Stomach smooth muscle (tissue), 2 donors: Measurements from ENCODE around the gene PAX9.
"Not testable (repeated sequence)": the region's sequence is repeated elsewhere in the genome, so short reads cannot be mapped to it uniquely, and the experiment has no call there.

ENCODE experiments used
- H3K27ac ChIP-seq: one replicate; pipeline ENCODE4 v1.7.0; 2013; ENCODE audit warnings: mild to moderate bottlenecking, low read length, inconsistent platforms
- H3K27me3 ChIP-seq, 2 donors: one replicate each; pipeline ENCODE4 v1.7.0; 2013; ENCODE audit warnings: low read length in 2 of 2; ENCODE audit not compliant: insufficient read depth in 2 of 2, control insufficient read depth in 1 of 2
- H3K36me3 ChIP-seq, 2 donors: one replicate each; pipeline ENCODE4 v1.7.0; 2013; ENCODE audit warnings: low read length in 2 of 2; ENCODE audit not compliant: control insufficient read depth in 2 of 2, insufficient read depth in 2 of 2
- H3K4me1 ChIP-seq: one replicate; pipeline ENCODE4 v1.7.0; 2013; ENCODE audit warnings: low read length; ENCODE audit not compliant: control insufficient read depth, insufficient read depth
- H3K4me3 ChIP-seq, 2 donors: one replicate each; pipeline ENCODE4 v1.7.0; 2013; ENCODE audit warnings: low read length in 2 of 2
- H3K9ac ChIP-seq, 2 donors: one replicate each; pipeline ENCODE4 v1.7.0; 2013; ENCODE audit warnings: low read length in 2 of 2, mild to moderate bottlenecking in 1 of 2
- H3K9me3 ChIP-seq, 2 donors: one replicate each; pipeline ENCODE4 v1.7.0; 2013; ENCODE audit warnings: low read length in 2 of 2; ENCODE audit not compliant: control insufficient read depth in 2 of 2
- donor health status: healthy.
- donor health status: Pancreatic carcinoma.

The PAX9 gene

DNA sequence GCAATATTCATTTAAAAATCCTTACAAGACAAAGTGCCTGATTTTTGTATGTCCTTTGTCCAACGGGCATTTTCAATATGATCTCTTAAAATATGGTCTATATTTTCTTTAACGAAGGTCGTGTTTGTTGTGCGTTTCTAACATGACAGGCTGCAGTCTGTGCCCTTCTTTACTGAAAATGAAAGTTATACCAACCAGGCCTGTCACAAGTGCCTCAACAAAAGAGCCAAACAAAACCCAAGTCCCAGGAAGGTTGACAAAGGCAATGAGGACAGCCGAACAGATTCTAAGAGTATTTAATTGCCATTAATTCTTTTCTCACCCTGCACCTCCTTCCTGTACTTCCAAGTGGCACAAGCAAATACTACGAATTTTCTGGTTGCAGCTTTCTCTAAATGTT, 13.9 kb downstream of the PAX9 start:
- H3K36me3 ChIP-seq = no peaks in the 10 kb centered on the region
- H3K27ac ChIP-seq = no peak overlapping the region
- H3K27me3 ChIP-seq = peaks cover 0 to 16% of the 10 kb centered on the region in 2 donors
- H3K9ac ChIP-seq = no peak overlapping the region
- no peaks in the 10 kb centered on the region for H3K4me1 ChIP-seq
- H3K9me3 ChIP-seq = no peaks in the 10 kb centered on the region
- H3K4me3 ChIP-seq = no peak overlapping the region

DNA sequence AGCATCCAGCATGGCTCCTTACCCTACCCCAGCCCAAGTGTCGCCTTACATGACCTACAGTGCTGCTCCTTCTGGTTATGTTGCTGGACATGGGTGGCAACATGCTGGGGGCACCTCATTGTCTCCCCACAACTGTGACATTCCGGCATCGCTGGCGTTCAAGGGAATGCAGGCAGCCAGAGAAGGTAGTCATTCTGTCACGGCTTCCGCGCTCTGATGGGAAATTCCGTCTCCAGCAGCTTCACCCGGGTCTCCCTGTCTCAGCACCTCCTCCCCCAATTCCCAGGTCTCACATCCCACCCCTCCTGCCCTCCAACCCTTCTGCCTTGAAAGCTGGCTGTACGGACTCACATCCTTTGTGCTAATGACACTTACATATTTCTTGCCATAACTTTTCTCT, 14.6 kb downstream of the PAX9 start:
- H3K9ac ChIP-seq = no peak overlapping the region
- H3K27me3 ChIP-seq = peaks cover 0 to 12% of the 10 kb centered on the region in 2 donors
- no peak overlapping the region for H3K4me3 ChIP-seq
- no peaks in the 10 kb centered on the region for H3K4me1 ChIP-seq
- no peaks in the 10 kb centered on the region for H3K36me3 ChIP-seq
- H3K27ac ChIP-seq = no peak overlapping the region
- H3K9me3 ChIP-seq = no peaks in the 10 kb centered on the region

DNA sequence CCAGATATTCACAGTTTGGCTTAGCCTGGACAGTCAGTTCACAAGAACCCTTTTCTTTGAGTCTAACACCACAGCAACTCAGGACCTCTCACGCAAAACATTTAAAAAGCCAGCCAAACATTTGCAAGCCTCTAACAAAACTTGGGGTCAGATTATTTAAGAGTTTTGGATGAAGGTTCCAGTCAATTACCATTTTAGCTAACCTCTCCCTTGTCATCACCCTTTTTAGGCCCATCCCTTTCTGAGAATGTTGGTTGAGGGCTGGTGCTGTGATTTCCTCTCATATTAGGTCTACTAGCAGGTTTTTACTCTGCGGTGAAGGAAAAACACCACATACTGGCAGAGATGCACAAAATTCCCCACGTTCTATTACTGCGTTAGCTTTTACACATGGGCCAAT, 20.7 kb downstream of the PAX9 start:
- Histone ChIP-seq H3K4me1 (no peaks in the 10 kb centered on the region), H3K4me3 (no peak overlapping the region), H3K27me3 (no peaks in the 10 kb centered on the region), H3K9ac (no peak overlapping the region), H3K36me3 (no peaks in the 10 kb centered on the region), H3K9me3 (no peaks in the 10 kb centered on the region), H3K27ac (no peak overlapping the region)

DNA sequence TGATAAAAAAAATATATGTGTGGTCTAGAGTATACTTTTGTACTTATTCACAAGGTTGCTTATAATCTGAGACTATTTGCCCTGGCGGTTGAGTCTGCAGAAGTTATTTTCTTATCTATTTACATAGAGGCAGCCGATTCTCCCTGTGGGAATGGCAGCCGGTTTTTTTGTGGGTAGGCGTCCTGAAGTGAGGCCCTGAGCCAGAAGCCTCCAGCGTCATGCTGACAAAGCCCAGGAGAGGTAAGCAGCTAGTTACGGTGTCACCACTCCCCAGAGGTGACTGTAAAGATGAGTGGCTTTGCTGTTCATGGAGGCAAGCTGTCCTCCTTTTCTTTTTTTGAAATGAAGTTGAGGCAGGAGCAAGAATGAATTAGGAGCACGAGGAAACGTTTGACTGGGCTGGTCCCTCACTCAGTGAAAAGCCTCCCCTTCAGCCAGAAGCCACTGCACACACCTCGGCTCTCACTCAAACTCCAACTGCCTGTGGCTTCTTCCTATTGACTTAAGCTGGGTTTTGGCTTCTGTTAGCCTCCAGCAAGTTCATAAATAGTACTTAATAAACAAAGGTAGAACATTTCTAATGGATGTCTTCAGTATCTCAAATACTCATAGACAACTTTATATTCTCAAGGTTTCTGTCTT, 21.5 kb downstream of the PAX9 start:
- Histone ChIP-seq H3K9ac (no peak overlapping the region), H3K27me3 (peaks cover 0 to 2% of the 10 kb centered on the region in 2 donors), H3K36me3 (no peaks in the 10 kb centered on the region)

DNA sequence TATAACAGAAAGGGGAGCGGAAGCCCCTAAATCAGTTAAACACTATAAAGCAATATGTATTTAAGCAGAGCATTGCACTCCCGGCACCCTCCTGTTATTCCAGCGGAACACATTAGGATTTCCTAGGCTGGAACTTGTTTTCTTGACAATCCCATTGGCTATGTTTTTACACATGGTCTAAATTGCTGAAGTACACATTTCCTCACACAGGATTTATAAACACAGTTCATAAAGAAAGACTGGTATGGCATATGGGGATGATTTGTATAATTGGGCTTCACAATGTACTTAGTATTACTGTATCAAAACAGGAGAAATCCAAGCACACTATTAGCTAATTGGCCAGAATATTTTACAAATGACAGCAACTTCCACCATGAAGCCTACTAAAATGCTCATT, 23.3 kb downstream of the PAX9 start:
- H3K4me3 ChIP-seq = no peak overlapping the region
- no peaks in the 10 kb centered on the region for H3K36me3 ChIP-seq
- H3K27ac ChIP-seq = no peak overlapping the region
- H3K9me3 ChIP-seq = no peaks in the 10 kb centered on the region
- H3K9ac ChIP-seq = no peak overlapping the region
- no peaks in the 10 kb centered on the region for H3K4me1 ChIP-seq
- H3K27me3 ChIP-seq = peaks cover 0 to 2% of the 10 kb centered on the region in 2 donors

More for the DNA sequence above, 21.5 kb downstream of the PAX9 start:
- Histone ChIP-seq H3K4me1 (no peaks in the 10 kb centered on the region), H3K4me3 (no peak overlapping the region), H3K9me3 (no peaks in the 10 kb centered on the region), H3K27ac (no peak overlapping the region)

DNA sequence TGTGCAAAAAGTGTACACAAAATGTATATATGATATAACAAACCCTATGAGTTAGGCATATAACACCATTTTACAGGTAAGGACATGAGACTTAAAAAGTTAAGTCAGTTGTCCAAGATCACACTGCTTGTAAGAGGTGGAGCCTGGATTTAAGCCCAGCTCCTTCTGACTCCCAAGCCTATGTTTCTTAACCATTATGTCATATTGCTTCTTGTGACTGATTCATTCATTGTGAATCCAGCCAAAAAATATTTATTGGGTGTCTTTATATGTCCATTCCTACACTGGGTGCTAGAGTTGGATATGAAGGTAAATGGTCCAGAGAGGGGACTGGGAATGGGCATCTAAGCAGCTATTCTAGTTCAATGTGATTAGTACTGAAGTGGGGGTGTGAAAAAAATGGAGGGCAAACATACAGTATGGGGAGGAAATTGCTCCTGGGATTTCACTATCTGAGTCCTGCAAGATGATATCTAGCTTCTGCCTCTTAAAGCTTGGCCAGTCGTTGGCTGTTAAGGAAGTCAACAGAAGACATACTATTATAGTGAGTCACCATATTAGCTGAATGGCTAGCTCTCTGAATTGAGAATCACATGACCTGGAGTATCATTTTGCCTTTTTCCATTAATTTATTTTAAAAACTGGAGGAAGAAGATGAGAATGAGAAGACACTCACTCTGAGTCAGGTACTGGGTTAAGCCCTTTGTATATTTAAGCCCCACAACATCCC, 28.8 kb downstream of the PAX9 start:
- no peaks in the 10 kb centered on the region for H3K4me1 ChIP-seq
- no peak overlapping the region for H3K27ac ChIP-seq
- no peak overlapping the region for H3K4me3 ChIP-seq
- peaks cover 0 to 2% of the 10 kb centered on the region in 2 donors for H3K27me3 ChIP-seq
- no peaks in the 10 kb centered on the region for H3K9me3 ChIP-seq
- no peaks in the 10 kb centered on the region for H3K36me3 ChIP-seq
- no peak overlapping the region for H3K9ac ChIP-seq

DNA sequence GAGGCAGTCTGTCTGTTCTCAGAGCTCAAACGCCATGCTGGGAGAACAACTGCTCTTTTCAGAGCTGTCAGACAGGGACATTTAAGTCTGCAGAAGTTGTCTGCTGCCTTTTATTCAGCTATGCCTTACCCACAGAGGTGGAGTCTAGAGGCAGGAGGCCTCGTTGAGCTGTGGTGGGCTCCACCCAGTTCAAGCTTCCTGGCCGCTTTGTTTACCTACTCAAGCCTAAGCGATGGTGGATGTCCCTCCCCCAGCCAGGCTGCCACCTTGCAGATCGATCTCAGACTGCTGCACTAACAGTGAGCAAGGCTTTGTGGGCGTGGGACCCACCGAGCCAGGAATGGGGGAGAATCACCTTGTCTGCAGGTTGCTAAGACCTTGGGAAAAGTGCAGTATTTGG, 37.8 kb downstream of the PAX9 start:
- H3K27me3 ChIP-seq, H3K27ac ChIP-seq, H3K4me3 ChIP-seq, H3K9me3 ChIP-seq, H3K4me1 ChIP-seq, H3K36me3 ChIP-seq, H3K9ac ChIP-seq: not testable (repeated sequence)

DNA sequence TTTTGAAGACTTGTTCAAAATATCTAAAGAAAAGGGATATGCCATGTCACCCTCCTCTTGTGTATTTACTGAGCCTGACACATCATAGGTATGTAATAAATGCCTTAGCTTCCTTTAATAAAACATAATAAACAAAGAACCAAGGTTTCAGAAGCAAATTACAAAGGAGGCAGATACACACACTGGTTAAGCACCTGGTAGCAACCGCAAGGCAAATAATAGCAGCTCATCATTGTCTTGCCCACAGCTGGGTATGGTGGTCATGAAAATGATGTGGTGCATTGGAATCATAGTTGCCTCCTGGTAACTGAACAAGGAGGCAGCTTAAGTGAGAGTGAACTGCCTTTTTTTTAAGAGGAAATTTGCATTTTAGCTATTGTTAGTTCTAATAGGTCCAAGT, 39.0 kb downstream of the PAX9 start:
- Histone ChIP-seq H3K27ac (no peak overlapping the region), H3K4me1 (no peaks in the 10 kb centered on the region), H3K4me3 (no peak overlapping the region), H3K27me3 (no peaks in the 10 kb centered on the region), H3K9me3 (peaks cover 0 to 3% of the 10 kb centered on the region in 2 donors), H3K36me3 (no peaks in the 10 kb centered on the region), H3K9ac (no peak overlapping the region)

DNA sequence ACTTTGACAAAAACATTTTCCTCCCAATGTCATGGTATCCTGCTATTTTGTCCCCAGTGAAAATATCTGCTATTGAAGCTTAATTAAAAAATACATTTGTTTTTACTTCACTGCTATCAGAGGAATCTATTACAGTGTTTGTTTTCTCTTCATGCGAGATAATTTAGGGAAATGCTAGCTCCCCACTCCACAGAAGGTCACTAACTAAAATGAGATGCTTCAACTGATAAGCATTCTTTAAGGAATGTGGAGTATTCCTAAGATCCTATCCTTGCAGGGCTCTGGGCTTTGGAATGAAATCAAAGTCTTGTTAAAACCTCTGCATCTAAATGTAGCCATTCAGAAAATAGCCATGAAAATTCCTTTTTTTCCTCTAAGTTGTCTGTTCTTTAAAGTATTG, 39.5 kb downstream of the PAX9 start:
- Histone ChIP-seq H3K36me3 (no peaks in the 10 kb centered on the region), H3K9me3 (peaks cover 0 to 3% of the 10 kb centered on the region in 2 donors), H3K9ac (no peak overlapping the region), H3K27me3 (no peaks in the 10 kb centered on the region), H3K27ac (no peak overlapping the region), H3K4me1 (no peaks in the 10 kb centered on the region), H3K4me3 (no peak overlapping the region)

DNA sequence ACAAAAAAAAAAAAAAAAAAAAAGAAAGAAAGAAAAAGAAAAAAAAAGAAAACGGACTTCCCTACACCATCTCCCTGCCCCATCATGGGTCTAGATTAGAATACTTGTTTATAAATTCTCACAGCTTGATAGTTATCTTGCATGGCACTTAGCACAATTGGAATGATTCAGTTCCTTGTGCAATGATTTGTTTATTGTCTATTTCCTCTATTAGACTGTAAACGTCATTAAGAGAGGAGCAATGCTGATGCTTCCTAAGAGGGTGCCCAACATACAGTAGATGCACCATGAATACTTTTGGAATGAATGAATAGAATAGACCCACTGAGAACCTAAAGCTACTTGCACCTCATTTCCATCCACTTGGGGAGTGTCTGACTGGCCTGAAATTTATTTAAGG, 40.8 kb downstream of the PAX9 start:
- Histone ChIP-seq H3K4me3 (no peak overlapping the region), H3K9ac (no peak overlapping the region), H3K36me3 (no peaks in the 10 kb centered on the region), H3K9me3 (peaks cover 0 to 3% of the 10 kb centered on the region in 2 donors), H3K4me1 (no peaks in the 10 kb centered on the region), H3K27me3 (no peaks in the 10 kb centered on the region), H3K27ac (no peak overlapping the region)

DNA sequence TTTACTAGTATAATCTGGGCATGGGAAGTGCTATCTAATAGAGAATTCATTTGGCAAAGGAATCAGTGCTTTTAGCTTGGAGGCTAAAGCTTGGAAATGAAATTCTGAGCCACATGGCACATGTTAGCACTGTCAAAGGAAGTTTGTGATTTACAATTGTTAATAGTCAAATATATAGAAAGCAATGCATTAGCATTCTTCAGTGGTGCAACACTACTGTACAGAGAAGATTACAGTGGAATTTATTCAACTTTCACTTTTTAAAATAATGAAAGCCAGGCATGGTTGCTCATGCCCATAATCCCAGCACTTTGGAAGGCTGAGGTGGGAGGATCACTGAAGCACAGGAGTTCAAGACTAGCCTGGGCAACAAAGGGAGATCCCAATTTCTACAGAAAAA, 45.9 kb downstream of the PAX9 start:
- H3K4me1 ChIP-seq = no peaks in the 10 kb centered on the region
- H3K27me3 ChIP-seq = no peaks in the 10 kb centered on the region
- no peak overlapping the region for H3K9ac ChIP-seq
- H3K4me3 ChIP-seq = no peak overlapping the region
- no peak overlapping the region for H3K27ac ChIP-seq
- no peaks in the 10 kb centered on the region for H3K36me3 ChIP-seq
- H3K9me3 ChIP-seq = no peaks in the 10 kb centered on the region
